ENCODE measurements around the gene GRIK4.

DNA sequence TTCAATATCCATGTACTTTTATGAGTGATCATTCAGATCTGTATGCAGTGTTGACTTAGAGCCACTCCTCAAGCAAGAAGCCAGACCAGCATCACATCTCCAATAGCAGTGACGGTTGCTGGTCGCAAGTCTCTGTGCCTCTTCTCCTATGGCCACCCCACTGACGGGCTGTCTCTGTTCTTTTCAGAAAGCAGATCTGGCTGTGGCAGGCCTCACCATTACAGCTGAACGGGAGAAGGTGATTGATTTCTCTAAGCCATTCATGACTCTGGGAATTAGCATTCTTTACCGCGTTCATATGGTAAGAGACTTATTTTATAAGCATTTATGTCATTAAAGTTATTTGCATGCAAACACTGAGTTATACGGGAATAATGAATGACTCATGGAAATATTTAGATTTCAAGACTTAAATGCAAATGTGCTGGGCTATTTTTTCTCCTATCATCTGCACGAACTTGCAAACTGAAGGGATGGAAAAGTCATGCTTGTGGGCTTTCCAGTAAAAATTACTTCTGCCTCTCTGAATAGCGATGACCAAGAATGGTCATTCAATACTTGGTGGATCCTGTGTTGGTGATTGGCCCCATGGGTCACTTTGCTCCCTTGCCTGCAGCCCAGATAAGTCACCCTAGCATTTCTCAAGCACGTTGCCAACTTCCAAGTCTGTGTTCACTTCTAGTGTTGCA lies 428.8 kb downstream of the GRIK4 start:
- TF ChIP-seq, protein P1, sequence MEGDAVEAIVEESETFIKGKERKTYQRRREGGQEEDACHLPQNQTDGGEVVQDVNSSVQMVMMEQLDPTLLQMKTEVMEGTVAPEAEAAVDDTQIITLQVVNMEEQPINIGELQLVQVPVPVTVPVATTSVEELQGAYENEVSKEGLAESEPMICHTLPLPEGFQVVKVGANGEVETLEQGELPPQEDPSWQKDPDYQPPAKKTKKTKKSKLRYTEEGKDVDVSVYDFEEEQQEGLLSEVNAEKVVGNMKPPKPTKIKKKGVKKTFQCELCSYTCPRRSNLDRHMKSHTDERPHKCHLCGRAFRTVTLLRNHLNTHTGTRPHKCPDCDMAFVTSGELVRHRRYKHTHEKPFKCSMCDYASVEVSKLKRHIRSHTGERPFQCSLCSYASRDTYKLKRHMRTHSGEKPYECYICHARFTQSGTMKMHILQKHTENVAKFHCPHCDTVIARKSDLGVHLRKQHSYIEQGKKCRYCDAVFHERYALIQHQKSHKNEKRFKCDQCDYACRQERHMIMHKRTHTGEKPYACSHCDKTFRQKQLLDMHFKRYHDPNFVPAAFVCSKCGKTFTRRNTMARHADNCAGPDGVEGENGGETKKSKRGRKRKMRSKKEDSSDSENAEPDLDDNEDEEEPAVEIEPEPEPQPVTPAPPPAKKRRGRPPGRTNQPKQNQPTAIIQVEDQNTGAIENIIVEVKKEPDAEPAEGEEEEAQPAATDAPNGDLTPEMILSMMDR (IDR thresholded peaks at IDR 0.05; ENCODE audit: insufficient read depth, low read depth, low read length) = no peak
- TF ChIP-seq EZH2 (IDR thresholded peaks at IDR 0.05; ENCODE audit: insufficient read depth, low read length) = no peak
